HTERT RPE-1 (cell line): ENCODE measurements around the gene ANKS1B.

Experiments
- in situ Hi-C: fragments of 300-500 bp; cut with MboI; formaldehyde crosslinking; loops from 4 replicates; pipeline ENCODE4 v1.14.3; 2020; ENCODE audit warnings: low sequenced_read_pairs

Gene ANKS1B

GRCh38 chr12:99486277-99486676, 498.5 kb downstream of the ANKS1B start:
- in situ Hi-C loops: no loop called here

- in situ Hi-C loops: no loop called here
These were observed 505.6 kb downstream of the ANKS1B start for GRCh38 chr12:99479149-99479548.

- in situ Hi-C loops: no loop called here
These were observed 507.8 kb downstream of the ANKS1B start for GRCh38 chr12:99476956-99477355.

- in situ Hi-C loops: no loop called here
These were observed 529.2 kb downstream of the ANKS1B start for GRCh38 chr12:99455350-99456035.

- in situ Hi-C loops: no loop called here
These were observed 530.1 kb downstream of the ANKS1B start for GRCh38 chr12:99454539-99455172.

GRCh38 chr12:99453836-99454538, 530.7 kb downstream of the ANKS1B start:
- in situ Hi-C loops: no loop called here

GRCh38 chr12:99450036-99450630, 534.6 kb downstream of the ANKS1B start:
- in situ Hi-C loops: no loop called here

GRCh38 chr12:99444859-99445316, 539.8 kb downstream of the ANKS1B start:
- in situ Hi-C loops: no loop called here

- in situ Hi-C loops: no loop called here
These were observed 542.0 kb downstream of the ANKS1B start for GRCh38 chr12:99442758-99443157.

- in situ Hi-C loops: no loop called here
These were observed 545.3 kb downstream of the ANKS1B start for GRCh38 chr12:99439399-99439798.

GRCh38 chr12:99436584-99436983, 548.2 kb downstream of the ANKS1B start:
- in situ Hi-C loops: no loop called here

- in situ Hi-C loops: no loop called here
These were observed 549.5 kb downstream of the ANKS1B start for GRCh38 chr12:99435095-99435791.

GRCh38 chr12:99433155-99433554, 551.6 kb downstream of the ANKS1B start:
- in situ Hi-C loops: no loop called here

GRCh38 chr12:99431203-99431602, 553.5 kb downstream of the ANKS1B start:
- in situ Hi-C loops: no loop called here

- in situ Hi-C loops: no loop called here
These were observed 557.6 kb downstream of the ANKS1B start for GRCh38 chr12:99427104-99427503.

GRCh38 chr12:99418379-99418778, 566.4 kb downstream of the ANKS1B start:
- in situ Hi-C loops: no loop called here

- in situ Hi-C loops: no loop called here
These were observed 571.0 kb downstream of the ANKS1B start for GRCh38 chr12:99413751-99414150.

GRCh38 chr12:99393763-99394162, 591.0 kb downstream of the ANKS1B start:
- in situ Hi-C loops: no loop called here

GRCh38 chr12:99392091-99392850, 592.5 kb downstream of the ANKS1B start:
- in situ Hi-C loops: no loop called here

GRCh38 chr12:99390707-99391106, 594.0 kb downstream of the ANKS1B start:
- in situ Hi-C loops: no loop called here
